ENCODE measurements around the gene TTBK2. TPM values are rescaled to one million over a fixed set of nuclear protein-coding genes. Genes with fewer than 3 reads are reported as not detected.

The TTBK2 gene
- total and polyA plus RNA-seq, 9 donors: 5.2 to 28.7 (median 20.2) TPM

DNA sequence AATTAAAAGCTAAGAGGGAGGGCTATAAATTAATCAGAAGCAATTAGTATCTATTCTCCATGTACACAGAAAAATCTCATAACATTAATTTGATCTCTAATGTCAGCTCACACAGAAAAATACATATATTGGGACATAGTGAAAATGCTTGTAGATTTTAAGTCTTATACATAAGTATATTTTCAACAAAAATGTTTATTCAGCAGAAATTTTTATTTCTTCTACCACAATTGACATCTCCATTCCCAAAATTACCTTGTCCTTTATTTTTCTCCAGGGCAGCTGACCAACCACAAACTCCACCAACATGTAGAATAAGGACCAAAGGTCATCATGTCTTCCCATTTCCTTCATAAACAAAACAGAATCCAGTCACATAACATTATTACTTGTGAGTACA, 109.1 kb downstream of the TTBK2 start:
- Histone ChIP-seq H3K4me3 (no peak overlapping the region), H3K27ac (no peak overlapping the region), H3K27me3 (no peaks in the 10 kb centered on the region), H3K9me3 (no peaks in the 10 kb centered on the region), H3K4me1 (ENCODE audit: insufficient read depth) (no peaks in the 10 kb centered on the region), H3K36me3 (no peaks in the 10 kb centered on the region)
- no peak for DNase-seq
- intact Hi-C loops (cut with DNase I): no loop called here
- TF ChIP-seq EP300 (IDR thresholded peaks at IDR 0.05): no peak
- TF ChIP-seq POLR2A (IDR thresholded peaks at IDR 0.05): no peak
- TF ChIP-seq, protein P1, sequence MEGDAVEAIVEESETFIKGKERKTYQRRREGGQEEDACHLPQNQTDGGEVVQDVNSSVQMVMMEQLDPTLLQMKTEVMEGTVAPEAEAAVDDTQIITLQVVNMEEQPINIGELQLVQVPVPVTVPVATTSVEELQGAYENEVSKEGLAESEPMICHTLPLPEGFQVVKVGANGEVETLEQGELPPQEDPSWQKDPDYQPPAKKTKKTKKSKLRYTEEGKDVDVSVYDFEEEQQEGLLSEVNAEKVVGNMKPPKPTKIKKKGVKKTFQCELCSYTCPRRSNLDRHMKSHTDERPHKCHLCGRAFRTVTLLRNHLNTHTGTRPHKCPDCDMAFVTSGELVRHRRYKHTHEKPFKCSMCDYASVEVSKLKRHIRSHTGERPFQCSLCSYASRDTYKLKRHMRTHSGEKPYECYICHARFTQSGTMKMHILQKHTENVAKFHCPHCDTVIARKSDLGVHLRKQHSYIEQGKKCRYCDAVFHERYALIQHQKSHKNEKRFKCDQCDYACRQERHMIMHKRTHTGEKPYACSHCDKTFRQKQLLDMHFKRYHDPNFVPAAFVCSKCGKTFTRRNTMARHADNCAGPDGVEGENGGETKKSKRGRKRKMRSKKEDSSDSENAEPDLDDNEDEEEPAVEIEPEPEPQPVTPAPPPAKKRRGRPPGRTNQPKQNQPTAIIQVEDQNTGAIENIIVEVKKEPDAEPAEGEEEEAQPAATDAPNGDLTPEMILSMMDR (IDR thresholded peaks at IDR 0.05): no peak

DNA sequence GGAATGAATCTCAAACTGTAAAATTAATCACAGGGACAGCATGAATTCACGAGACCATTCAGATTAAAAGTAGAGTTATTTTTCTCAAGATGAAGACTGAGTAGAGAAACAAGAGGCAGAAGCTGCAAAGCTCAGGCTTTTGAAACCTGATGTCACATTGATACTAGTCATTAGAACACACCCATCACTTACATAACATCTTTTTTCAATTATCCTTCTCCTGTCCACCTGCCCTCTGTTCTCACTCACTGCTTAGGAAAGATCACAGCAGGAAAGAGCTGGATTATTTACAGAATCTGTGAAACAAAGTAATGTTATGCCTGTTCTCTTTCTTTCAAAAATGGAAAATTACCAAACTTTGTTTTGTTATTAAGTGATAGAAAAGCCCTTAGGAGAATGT, 111.7 kb downstream of the TTBK2 start:
- intact Hi-C loops (cut with DNase I): no loop called here
- no peaks in the 10 kb centered on the region for H3K36me3 ChIP-seq
- DNase-seq: no peak
- H3K27ac ChIP-seq: no peak overlapping the region
- no peaks in the 10 kb centered on the region for H3K27me3 ChIP-seq
- no peak overlapping the region for H3K4me3 ChIP-seq
- no peaks in the 10 kb centered on the region for H3K4me1 ChIP-seq (ENCODE audit: insufficient read depth)
- 92 to 93% (median 93%) methylated on average over 1 of the region's 1 CpG for WGBS, 3 donors
- H3K9me3 ChIP-seq: no peaks in the 10 kb centered on the region
- no peak for TF ChIP-seq POLR2A (IDR thresholded peaks at IDR 0.05)
- TF ChIP-seq EP300 (IDR thresholded peaks at IDR 0.05): no peak
- TF ChIP-seq, protein P1 (IDR thresholded peaks at IDR 0.05): no peak

DNA sequence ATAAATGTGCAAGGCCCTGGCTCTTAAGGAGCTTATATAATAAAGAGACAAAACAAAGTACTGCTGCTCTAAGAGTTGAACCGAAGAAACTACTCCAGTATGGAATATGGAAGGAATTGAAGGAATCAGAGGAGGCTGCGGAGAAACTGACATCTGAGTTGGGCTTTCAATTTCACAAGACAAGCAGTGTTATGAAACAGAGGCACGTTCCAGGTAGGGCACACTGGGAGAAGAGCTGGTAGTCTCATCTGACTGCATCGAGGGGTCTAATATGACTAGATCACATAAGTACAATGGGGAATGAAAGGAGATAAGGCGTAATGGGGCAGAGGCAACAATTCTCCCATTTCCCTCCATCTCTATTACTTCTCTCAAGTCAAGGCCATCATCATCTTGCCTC, 115.3 kb downstream of the TTBK2 start:
- Histone ChIP-seq H3K4me3 (no peak overlapping the region), H3K36me3 (no peaks in the 10 kb centered on the region), H3K4me1 (ENCODE audit: insufficient read depth) (no peaks in the 10 kb centered on the region), H3K9me3 (no peaks in the 10 kb centered on the region), H3K27ac (no peak overlapping the region), H3K27me3 (no peaks in the 10 kb centered on the region)
- 96 to 97% (median 96%) methylated on average over 5 of the region's 5 CpGs for WGBS, 3 donors
- TF ChIP-seq POLR2A (IDR thresholded peaks at IDR 0.05): no peak
- TF ChIP-seq EP300 (IDR thresholded peaks at IDR 0.05): no peak
- TF ChIP-seq, protein P1 (IDR thresholded peaks at IDR 0.05): no peak
- intact Hi-C loops (cut with DNase I): no loop called here
- DNase-seq: no peak

DNA sequence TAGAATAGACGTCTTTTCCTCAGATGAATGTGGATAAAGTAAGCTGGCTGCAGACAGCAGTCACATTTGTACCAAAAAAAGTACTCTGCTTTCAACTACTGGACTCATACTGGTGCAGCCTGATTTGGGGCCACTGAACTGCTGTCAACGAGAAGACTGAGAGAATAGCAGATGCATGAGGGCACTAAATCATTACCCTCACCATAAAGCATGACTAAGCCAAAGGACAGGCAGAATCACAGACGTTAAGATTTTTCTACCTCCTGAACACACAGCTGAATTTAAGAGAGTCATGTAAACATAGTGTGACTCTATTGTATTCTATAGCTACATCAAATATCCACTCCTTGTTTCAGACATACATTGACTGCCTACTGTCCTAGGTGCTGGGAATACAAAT, 115.8 kb downstream of the TTBK2 start:
- intact Hi-C loops (cut with DNase I): no loop called here
- TF ChIP-seq POLR2A (IDR thresholded peaks at IDR 0.05): no peak
- TF ChIP-seq EP300 (IDR thresholded peaks at IDR 0.05): no peak
- TF ChIP-seq, protein P1 (IDR thresholded peaks at IDR 0.05): no peak
- H3K4me3 ChIP-seq: no peak overlapping the region
- WGBS, 3 donors: 67 to 70% (median 70%) methylated on average over 3 of the region's 3 CpGs
- H3K27me3 ChIP-seq: no peaks in the 10 kb centered on the region
- H3K9me3 ChIP-seq: no peaks in the 10 kb centered on the region
- no peaks in the 10 kb centered on the region for H3K36me3 ChIP-seq
- no peak for DNase-seq
- no peaks in the 10 kb centered on the region for H3K4me1 ChIP-seq (ENCODE audit: insufficient read depth)
- H3K27ac ChIP-seq: no peak overlapping the region

DNA sequence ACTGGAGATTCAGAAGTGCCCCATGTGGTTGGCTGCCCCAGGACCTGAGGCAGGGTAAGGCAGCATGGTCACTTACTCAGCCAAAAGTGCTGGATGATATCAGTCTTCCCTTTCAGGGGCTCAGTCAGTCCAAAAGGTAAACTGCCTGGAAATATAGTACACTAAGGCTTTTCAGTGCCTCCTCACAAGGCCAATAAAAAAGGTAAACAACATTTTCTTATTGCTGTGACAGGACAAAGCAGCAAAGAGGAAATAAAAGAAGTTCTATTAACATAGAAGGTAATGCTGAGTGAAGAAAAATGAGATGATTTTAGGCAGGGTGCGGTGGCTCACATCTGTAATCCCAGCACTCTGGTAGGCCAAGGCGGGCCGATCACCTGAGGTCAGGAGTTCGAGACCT, 117.1 kb downstream of the TTBK2 start:
- TF ChIP-seq, protein P1 (IDR thresholded peaks at IDR 0.05): no peak
- TF ChIP-seq POLR2A (IDR thresholded peaks at IDR 0.05) (no peak), EP300 (IDR thresholded peaks at IDR 0.05) (no peak)
- WGBS, 3 donors: 97 to 98% (median 98%) methylated on average over 4 of the region's 4 CpGs

More for the DNA sequence above, 117.1 kb downstream of the TTBK2 start:
- H3K9me3 ChIP-seq: no peaks in the 10 kb centered on the region
- no peaks in the 10 kb centered on the region for H3K27me3 ChIP-seq
- H3K4me1 ChIP-seq (ENCODE audit: insufficient read depth): no peaks in the 10 kb centered on the region
- DNase-seq: no peak
- intact Hi-C loops (cut with DNase I): no loop called here
- H3K4me3 ChIP-seq: no peak overlapping the region
- H3K27ac ChIP-seq: no peak overlapping the region
- H3K36me3 ChIP-seq: no peaks in the 10 kb centered on the region
